ENCODE measurements around the gene LRRC1.

The LRRC1 gene

DNA sequence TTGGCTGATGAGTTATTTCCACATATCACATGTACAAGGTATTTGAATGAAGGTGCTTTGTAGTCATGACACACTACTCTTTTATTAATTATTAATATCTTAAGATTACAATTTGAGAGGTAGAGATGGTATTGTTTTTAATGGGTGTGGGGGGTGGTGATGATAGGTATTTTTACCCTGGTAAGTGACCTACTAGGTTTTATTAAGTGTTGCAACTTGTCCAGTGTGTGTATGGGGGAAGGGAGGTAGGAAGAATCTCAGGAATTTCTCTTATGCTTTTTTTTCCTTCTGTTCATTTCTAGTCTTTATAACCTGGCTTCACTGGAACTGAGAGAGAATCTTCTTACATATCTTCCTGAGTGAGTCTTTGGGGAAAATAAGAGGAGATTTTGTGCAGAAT is 101.4 kb downstream of the LRRC1 start:
- TF ChIP-seq CSDC2 (CRISPR knock-in tag; IDR thresholded peaks at IDR 0.05): no peak
- no peak for TF ChIP-seq ZFP3 (CRISPR knock-in tag; IDR thresholded peaks at IDR 0.05)
- no peak for TF ChIP-seq ZNF565 (CRISPR knock-in tag; conservative IDR thresholded peaks at IDR 0.05; ENCODE audit: low read depth)
- no peak for TF ChIP-seq TOX (CRISPR knock-in tag; IDR thresholded peaks at IDR 0.05; ENCODE audit: borderline replicate concordance)
- ATAC-seq: no peak

DNA sequence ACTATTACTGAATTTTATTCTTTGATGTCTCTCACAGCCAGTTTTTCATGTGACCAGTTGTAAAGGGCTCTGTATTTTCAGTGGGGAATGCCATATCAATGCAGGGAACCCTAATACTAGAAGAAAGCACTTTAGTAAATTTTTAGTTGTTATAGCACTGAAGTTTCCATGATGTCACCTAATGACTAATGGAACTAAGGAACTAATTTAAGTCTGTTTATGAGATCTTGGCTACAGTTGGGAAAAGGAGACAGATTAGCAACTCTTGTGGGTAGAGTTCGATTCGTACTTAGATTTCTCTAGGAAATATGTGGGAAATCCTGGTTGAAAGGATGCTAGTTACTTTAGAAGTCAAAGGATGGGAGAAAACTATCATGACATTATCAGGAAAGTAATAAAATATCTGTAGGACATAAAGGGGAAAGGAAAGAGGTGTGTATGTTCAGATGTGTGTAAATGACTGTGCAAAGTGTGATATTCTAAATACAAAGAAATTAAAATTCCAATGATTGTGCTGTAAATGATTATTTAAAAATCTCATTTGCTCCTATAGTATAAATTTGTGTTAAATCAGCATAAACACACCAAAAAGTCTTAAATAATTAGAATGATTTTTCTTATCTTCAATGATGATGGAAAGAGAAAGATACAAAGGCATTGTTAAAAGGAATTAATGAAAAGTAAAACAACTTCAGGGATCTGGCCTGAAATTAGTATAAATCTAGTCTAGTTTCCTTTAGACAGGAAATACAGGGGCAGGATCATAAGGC is 103.4 kb downstream of the LRRC1 start:
- TF ChIP-seq ZNF565 (CRISPR knock-in tag; conservative IDR thresholded peaks at IDR 0.05; ENCODE audit: low read depth) (no peak), PPARA (CRISPR knock-in tag; IDR thresholded peaks at IDR 0.05; ENCODE audit: borderline replicate concordance) (no peak), TCF4 (CRISPR knock-in tag; IDR thresholded peaks at IDR 0.05; ENCODE audit: borderline replicate concordance) (no peak), GLIS3 (CRISPR knock-in tag; IDR thresholded peaks at IDR 0.05) (no peak), OSR1 (CRISPR knock-in tag; IDR thresholded peaks at IDR 0.05) (no peak), SNAI2 (CRISPR knock-in tag; IDR thresholded peaks at IDR 0.05) (no peak), ZFP30 (CRISPR knock-in tag; IDR thresholded peaks at IDR 0.05) (no peak), ARNTL (CRISPR knock-in tag; IDR thresholded peaks at IDR 0.05; ENCODE audit: borderline replicate concordance, low read depth) (no peak), TOX (CRISPR knock-in tag; IDR thresholded peaks at IDR 0.05; ENCODE audit: borderline replicate concordance) (no peak), ISL1 (CRISPR knock-in tag; IDR thresholded peaks at IDR 0.05) (no peak)
- TF ChIP-seq, protein P1, sequence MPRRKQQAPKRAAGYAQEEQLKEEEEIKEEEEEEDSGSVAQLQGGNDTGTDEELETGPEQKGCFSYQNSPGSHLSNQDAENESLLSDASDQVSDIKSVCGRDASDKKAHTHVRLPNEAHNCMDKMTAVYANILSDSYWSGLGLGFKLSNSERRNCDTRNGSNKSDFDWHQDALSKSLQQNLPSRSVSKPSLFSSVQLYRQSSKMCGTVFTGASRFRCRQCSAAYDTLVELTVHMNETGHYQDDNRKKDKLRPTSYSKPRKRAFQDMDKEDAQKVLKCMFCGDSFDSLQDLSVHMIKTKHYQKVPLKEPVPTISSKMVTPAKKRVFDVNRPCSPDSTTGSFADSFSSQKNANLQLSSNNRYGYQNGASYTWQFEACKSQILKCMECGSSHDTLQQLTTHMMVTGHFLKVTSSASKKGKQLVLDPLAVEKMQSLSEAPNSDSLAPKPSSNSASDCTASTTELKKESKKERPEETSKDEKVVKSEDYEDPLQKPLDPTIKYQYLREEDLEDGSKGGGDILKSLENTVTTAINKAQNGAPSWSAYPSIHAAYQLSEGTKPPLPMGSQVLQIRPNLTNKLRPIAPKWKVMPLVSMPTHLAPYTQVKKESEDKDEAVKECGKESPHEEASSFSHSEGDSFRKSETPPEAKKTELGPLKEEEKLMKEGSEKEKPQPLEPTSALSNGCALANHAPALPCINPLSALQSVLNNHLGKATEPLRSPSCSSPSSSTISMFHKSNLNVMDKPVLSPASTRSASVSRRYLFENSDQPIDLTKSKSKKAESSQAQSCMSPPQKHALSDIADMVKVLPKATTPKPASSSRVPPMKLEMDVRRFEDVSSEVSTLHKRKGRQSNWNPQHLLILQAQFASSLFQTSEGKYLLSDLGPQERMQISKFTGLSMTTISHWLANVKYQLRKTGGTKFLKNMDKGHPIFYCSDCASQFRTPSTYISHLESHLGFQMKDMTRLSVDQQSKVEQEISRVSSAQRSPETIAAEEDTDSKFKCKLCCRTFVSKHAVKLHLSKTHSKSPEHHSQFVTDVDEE (CRISPR knock-in tag; IDR thresholded peaks at IDR 0.05): no peak
- TF ChIP-seq, protein P2, sequence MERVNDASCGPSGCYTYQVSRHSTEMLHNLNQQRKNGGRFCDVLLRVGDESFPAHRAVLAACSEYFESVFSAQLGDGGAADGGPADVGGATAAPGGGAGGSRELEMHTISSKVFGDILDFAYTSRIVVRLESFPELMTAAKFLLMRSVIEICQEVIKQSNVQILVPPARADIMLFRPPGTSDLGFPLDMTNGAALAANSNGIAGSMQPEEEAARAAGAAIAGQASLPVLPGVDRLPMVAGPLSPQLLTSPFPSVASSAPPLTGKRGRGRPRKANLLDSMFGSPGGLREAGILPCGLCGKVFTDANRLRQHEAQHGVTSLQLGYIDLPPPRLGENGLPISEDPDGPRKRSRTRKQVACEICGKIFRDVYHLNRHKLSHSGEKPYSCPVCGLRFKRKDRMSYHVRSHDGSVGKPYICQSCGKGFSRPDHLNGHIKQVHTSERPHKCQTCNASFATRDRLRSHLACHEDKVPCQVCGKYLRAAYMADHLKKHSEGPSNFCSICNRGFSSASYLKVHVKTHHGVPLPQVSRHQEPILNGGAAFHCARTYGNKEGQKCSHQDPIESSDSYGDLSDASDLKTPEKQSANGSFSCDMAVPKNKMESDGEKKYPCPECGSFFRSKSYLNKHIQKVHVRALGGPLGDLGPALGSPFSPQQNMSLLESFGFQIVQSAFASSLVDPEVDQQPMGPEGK (CRISPR knock-in tag; IDR thresholded peaks at IDR 0.05; ENCODE audit: borderline replicate concordance): no peak

DNA sequence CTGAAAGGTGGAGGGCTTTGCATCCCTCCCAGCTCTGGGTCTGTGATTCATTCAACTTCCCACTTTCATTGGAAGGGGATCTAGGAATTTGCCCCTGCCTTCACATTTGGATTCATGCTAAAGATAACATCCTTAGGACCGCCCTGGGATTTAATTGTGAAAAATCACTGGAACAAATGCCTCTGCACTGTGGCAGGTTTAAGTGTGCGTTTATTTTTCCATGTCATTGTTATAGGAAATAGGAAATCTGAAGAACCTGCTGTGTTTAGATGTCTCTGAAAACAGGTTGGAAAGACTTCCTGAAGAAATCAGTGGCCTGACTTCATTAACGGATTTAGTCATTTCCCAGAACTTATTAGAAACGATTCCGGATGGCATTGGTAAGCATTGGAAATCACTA is 104.7 kb downstream of the LRRC1 start:
- TF ChIP-seq SNAI2 (CRISPR knock-in tag; IDR thresholded peaks at IDR 0.05) (no peak), OSR1 (CRISPR knock-in tag; IDR thresholded peaks at IDR 0.05) (no peak), ZNF565 (CRISPR knock-in tag; conservative IDR thresholded peaks at IDR 0.05; ENCODE audit: low read depth) (no peak), PPARA (CRISPR knock-in tag; IDR thresholded peaks at IDR 0.05; ENCODE audit: borderline replicate concordance) (no peak)
- TF ChIP-seq, protein P3, sequence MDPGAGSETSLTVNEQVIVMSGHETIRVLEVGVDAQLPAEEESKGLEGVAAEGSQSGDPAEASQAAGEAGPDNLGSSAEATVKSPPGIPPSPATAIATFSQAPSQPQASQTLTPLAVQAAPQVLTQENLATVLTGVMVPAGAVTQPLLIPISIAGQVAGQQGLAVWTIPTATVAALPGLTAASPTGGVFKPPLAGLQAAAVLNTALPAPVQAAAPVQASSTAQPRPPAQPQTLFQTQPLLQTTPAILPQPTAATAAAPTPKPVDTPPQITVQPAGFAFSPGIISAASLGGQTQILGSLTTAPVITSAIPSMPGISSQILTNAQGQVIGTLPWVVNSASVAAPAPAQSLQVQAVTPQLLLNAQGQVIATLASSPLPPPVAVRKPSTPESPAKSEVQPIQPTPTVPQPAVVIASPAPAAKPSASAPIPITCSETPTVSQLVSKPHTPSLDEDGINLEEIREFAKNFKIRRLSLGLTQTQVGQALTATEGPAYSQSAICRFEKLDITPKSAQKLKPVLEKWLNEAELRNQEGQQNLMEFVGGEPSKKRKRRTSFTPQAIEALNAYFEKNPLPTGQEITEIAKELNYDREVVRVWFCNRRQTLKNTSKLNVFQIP (CRISPR knock-in tag; IDR thresholded peaks at IDR 0.05; ENCODE audit: borderline replicate concordance, low read depth): no peak
- TF ChIP-seq, protein P4, sequence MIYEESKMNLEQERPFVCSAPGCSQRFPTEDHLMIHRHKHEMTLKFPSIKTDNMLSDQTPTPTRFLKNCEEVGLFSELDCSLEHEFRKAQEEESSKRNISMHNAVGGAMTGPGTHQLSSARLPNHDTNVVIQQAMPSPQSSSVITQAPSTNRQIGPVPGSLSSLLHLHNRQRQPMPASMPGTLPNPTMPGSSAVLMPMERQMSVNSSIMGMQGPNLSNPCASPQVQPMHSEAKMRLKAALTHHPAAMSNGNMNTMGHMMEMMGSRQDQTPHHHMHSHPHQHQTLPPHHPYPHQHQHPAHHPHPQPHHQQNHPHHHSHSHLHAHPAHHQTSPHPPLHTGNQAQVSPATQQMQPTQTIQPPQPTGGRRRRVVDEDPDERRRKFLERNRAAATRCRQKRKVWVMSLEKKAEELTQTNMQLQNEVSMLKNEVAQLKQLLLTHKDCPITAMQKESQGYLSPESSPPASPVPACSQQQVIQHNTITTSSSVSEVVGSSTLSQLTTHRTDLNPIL (CRISPR knock-in tag; IDR thresholded peaks at IDR 0.05; ENCODE audit: low read depth): no peak
- ATAC-seq: no peak

More for the DNA sequence above, 103.4 kb downstream of the LRRC1 start:
- ATAC-seq: no peak

DNA sequence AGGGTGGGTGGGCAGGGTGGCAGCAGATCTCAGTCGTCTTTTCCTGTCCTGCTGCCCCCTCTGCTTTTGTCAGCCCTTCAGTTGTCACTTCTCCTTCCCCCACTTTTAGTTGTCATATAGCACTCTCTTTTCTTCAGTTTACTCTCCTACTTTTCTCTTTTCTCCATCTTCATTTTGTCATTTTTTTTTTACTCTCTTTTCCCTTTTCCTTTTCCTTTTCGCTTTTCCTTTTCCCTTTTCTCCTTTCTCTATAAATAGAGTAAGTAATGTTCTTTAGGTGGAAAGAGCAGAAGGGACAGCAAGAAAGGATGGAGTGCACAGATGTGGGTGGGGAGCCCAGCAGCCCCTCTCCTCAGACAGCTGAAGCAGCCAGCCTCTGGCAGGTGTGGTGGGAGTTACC is 108.6 kb downstream of the LRRC1 start:
- TF ChIP-seq ZFP30 (CRISPR knock-in tag; IDR thresholded peaks at IDR 0.05): no peak
- TF ChIP-seq GLIS3 (CRISPR knock-in tag; IDR thresholded peaks at IDR 0.05): no peak
- TF ChIP-seq, protein P2 (CRISPR knock-in tag; IDR thresholded peaks at IDR 0.05; ENCODE audit: borderline replicate concordance): no peak
- TF ChIP-seq, protein P5, sequence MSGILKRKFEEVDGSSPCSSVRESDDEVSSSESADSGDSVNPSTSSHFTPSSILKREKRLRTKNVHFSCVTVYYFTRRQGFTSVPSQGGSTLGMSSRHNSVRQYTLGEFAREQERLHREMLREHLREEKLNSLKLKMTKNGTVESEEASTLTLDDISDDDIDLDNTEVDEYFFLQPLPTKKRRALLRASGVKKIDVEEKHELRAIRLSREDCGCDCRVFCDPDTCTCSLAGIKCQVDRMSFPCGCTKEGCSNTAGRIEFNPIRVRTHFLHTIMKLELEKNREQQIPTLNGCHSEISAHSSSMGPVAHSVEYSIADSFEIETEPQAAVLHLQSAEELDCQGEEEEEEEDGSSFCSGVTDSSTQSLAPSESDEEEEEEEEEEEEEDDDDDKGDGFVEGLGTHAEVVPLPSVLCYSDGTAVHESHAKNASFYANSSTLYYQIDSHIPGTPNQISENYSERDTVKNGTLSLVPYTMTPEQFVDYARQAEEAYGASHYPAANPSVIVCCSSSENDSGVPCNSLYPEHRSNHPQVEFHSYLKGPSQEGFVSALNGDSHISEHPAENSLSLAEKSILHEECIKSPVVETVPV (CRISPR knock-in tag; IDR thresholded peaks at IDR 0.05): no peak
- no peak for TF ChIP-seq RARB (CRISPR knock-in tag; IDR thresholded peaks at IDR 0.05)
- TF ChIP-seq CSDC2 (CRISPR knock-in tag; IDR thresholded peaks at IDR 0.05): no peak
- TF ChIP-seq, protein P3 (CRISPR knock-in tag; IDR thresholded peaks at IDR 0.05; ENCODE audit: borderline replicate concordance, low read depth): no peak
- no peak for TF ChIP-seq ISL1 (CRISPR knock-in tag; IDR thresholded peaks at IDR 0.05)
- no peak for TF ChIP-seq ESRRG (CRISPR knock-in tag; IDR thresholded peaks at IDR 0.05)
- no peak for TF ChIP-seq BACH2 (CRISPR knock-in tag; IDR thresholded peaks at IDR 0.05; ENCODE audit: borderline replicate concordance)
- ATAC-seq: no peak
